ENCODE measurements around the gene NUAK2.

NUAK2 gene

GRCh38 chr1:205279986-205280385 lies 41.6 kb downstream of the NUAK2 start:
- TF ChIP-seq CTCF (IDR thresholded peaks at IDR 0.05; ENCODE audit: control insufficient read depth, extremely low read depth, insufficient read depth), result no peak
- no peak for DNase-seq (ENCODE audit: low read depth)
- H3K4me3 ChIP-seq (ENCODE audit: low read depth, low read length), result no peak overlapping the region

GRCh38 chr1:205276689-205277065 lies 44.9 kb downstream of the NUAK2 start:
- H3K4me3 ChIP-seq (ENCODE audit: low read depth, low read length), result no peak overlapping the region
- DNase-seq (ENCODE audit: low read depth), result no peak
- TF ChIP-seq CTCF (IDR thresholded peaks at IDR 0.05; ENCODE audit: control insufficient read depth, extremely low read depth, insufficient read depth), result no peak

- TF ChIP-seq CTCF (IDR thresholded peaks at IDR 0.05; ENCODE audit: control insufficient read depth, extremely low read depth, insufficient read depth), result no peak
- H3K4me3 ChIP-seq (ENCODE audit: low read depth, low read length), result no peak overlapping the region
- DNase-seq (ENCODE audit: low read depth), result no peak
These were observed 45.4 kb downstream of the NUAK2 start for GRCh38 chr1:205275916-205276688.

GRCh38 chr1:205275133-205275532 lies 46.4 kb downstream of the NUAK2 start:
- 0 out of 2 replicates have a peak, but pooled peaks have one; percentile 4 for TF ChIP-seq CTCF (IDR thresholded peaks at IDR 0.05; ENCODE audit: control insufficient read depth, extremely low read depth, insufficient read depth)
- DNase-seq (ENCODE audit: low read depth), result peak; percentile 98
- no peak overlapping the region for H3K4me3 ChIP-seq (ENCODE audit: low read depth, low read length)

GRCh38 chr1:205274041-205274691 lies 47.4 kb downstream of the NUAK2 start:
- TF ChIP-seq CTCF (IDR thresholded peaks at IDR 0.05; ENCODE audit: control insufficient read depth, extremely low read depth, insufficient read depth), result no peak
- H3K4me3 ChIP-seq (ENCODE audit: low read depth, low read length), result no peak overlapping the region
- DNase-seq (ENCODE audit: low read depth), result no peak

GRCh38 chr1:205273551-205273982 lies 48.0 kb downstream of the NUAK2 start:
- peak; percentile 39 for DNase-seq (ENCODE audit: low read depth)
- H3K4me3 ChIP-seq (ENCODE audit: low read depth, low read length), result no peak overlapping the region
- TF ChIP-seq CTCF (IDR thresholded peaks at IDR 0.05; ENCODE audit: control insufficient read depth, extremely low read depth, insufficient read depth), result peak; percentile 98

All from LNCaP clone FGC (cell line).